ENCODE data around the gene AHRR.
"Not testable (repeated sequence)": the region's sequence is repeated elsewhere in the genome, so short reads cannot be mapped to it uniquely, and the experiment has no call there.

The AHRR gene

DNA sequence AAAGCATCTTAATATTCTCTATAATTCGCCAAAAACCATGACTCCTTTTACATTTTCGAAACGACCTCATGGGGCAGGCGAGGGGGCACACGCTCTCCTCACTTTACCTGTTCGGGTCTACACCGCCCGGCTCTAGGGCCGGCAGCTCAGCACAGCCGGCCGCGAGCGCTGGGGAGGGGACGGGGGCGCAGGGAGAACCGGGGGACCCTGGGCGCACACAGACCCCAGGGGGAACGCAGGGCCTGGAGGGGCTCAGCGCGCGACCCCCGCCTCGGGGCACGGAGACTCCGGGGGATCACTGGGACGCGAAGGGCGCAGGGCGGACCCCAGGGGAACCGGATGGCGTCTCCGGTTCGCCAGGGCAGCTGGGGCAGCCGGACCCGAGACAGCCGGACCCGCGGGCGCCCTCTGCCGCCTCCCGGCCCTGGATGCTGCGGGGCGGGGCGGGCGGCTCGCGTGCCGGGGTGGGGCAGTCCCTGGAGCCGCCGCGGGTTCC, at the start of gene AHRR:
Gene AHRR (plus strand): TSS at position 485 of the 496 bp plus-strand sequence. CDS start 22,189 bp downstream, outside the sequence.
- DNase-seq: peak in 6 of 58 donors; percentile 7 to 29 (median 18)

GRCh38 chr5:271828-272167, 49.7 kb upstream of the AHRR start:
- not testable (repeated sequence) for DNase-seq

DNA sequence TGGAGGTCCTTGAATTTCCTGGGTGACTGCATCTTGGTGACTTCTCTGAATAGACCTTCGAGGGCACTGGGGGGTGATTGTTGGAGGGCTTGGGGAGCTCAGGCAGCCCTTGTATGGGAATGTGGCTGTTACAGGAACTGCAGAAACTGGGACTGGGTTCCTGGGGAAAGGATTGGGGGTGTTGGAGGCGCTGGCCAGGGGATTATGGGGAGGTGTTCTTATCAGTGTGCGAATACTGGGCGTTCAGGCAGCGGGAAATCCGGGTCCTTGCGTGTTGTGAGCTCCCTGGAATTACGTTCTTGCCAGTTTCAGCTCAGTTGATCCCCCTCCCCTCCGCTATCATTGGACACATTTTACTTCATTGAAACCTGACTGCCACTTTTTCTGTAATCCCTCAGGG, 48.4 kb upstream of the AHRR start:
- not testable (repeated sequence) for DNase-seq

DNA sequence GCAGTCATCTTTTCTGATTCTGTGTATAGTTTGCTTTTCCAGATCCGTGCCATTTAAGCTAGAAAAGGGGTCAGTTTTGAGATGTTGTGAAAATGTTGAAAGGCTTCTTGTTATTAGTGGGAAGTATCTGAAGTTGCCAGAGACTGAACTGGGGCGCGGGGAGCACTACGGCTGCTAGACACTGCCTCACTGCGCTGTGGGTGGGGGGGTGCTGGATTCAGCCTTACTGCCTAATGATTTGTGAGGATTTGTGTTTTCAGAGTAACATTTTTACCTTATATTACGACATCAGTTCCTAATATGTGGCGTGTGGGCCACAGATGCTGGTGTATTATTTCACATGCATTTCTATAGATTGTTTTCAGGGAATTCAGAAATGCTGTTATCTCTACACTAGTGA, 48.0 kb upstream of the AHRR start:
- not testable (repeated sequence) for DNase-seq

GRCh38 chr5:274346-274745, 47.2 kb upstream of the AHRR start:
- not testable (repeated sequence) for DNase-seq

GRCh38 chr5:278646-279045, 42.9 kb upstream of the AHRR start:
- no peak for DNase-seq

- DNase-seq: not testable (repeated sequence)
Measured at GRCh38 chr5:279051-279665, 42.4 kb upstream of the AHRR start.

DNA sequence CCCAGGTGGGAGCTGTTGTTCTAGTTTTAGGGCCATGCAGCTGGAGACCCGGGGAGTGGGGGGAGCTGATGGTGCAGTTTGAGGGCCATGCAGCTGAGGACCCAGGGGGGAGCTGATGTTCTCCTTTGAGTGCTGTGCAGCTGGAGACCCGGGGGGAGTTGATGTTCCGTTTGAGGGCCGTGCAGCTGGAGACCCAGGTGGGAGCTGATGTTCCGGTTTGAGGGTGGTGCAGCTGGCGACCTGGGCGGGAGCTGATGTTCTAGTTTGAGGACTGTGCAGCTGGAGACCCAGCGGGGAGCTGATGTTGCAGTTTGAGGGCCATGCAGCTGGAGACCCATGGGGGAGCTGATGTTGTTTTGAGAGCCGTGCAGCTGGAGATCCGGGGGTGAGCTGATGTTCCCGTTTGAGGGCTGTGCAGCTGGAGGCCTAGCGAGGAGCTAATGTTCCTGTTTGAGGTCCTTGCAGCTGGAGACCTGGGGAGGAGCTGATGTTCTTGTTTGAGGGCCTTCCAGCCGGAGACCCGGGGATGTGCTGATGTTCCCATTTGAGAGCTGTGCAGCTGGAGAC, 35.4 kb upstream of the AHRR start:
- DNase-seq: no peak

GRCh38 chr5:290200-290599, 31.3 kb upstream of the AHRR start:
- not testable (repeated sequence) for DNase-seq

DNA sequence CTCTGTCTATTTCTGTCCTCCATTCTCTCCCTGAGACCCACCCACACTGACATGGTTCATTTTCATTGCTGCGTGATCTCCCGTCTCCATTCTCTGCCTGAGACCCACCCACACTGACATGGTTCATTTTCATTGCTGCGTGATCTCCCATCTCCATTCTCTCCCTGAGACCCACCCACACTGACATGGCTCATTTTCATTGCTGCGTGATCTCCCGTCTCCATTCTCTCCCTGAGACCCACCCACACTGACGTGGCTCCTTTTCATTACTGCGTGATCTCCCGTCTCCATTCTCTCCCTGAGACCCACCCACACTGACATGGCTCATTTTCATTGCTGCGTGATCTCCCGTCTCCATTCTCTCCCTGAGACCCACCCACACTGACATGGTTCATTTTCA, 30.2 kb upstream of the AHRR start:
- peak in 24 of 58 donors; percentile 3 to 80 (median 42) for DNase-seq

- DNase-seq: not testable (repeated sequence)
Measured at GRCh38 chr5:294788-295187, 26.7 kb upstream of the AHRR start.

- DNase-seq: not testable (repeated sequence)
Measured at GRCh38 chr5:296207-296606, 25.3 kb upstream of the AHRR start.

DNA sequence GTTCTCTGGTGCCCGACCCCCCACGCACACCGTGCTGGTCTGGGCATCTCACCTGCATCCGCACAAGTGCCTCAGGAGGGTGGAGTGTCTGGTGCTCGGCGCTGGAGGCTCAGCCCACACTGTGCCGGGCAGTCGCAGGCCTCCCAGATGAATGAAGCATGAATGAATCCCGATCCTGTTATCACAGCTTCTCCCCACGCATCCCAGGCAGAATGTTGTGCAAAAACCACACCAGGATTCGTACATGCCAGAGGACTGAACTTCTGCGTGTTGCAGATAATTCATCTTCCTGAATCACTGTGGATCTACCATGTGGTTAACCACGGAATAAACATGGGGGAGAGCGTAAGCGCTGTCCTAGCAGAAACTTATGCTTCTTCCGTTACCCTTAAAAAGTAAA, 24.6 kb upstream of the AHRR start:
- not testable (repeated sequence) for DNase-seq

- not testable (repeated sequence) for DNase-seq
Measured at GRCh38 chr5:297448-297847, 24.1 kb upstream of the AHRR start.

GRCh38 chr5:297991-298736, 23.4 kb upstream of the AHRR start:
- not testable (repeated sequence) for DNase-seq

DNA sequence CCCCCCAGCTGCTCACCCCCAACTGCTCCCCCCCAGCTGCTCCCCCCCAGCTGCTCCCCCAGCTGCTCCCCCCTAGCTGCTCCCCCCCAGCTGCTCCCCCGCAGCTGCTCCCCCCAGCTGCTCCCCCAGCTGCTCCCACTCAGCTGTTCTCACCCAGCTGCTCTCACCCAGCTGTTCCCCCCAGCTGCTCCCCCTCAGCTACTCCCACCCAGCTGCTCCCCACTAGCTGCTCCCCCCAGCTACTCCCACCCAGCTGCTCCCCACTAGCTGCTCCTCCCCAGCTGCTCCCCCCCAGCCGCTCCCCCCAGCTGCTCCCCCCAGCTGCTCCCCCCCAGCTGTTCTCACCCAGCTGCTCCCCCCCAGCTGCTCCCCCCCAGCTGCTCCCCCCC, 22.8 kb upstream of the AHRR start:
- no peak for DNase-seq

- DNase-seq: not testable (repeated sequence)
Measured at GRCh38 chr5:299921-300320, 21.6 kb upstream of the AHRR start.

GRCh38 chr5:300691-301435, 20.7 kb upstream of the AHRR start:
- not testable (repeated sequence) for DNase-seq

DNA sequence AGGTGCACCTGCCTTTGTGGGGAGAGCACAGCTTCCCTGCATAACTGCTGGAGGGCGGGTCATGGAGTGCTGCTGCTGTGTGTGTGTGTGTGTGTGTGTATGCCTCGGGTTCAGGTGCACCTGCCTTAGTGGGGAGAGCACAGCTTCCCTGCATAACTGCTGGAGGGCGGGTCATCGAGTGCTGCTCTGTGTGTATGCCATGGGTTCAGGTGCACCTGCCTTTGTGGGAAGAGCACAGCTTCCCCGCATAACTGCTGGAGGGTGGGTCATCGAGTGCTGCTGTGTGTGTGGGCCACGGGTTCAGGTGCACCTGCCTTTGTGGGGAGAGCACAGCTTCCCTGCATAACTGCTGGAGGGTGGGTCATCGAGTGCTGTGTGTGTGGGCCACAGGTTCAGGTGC, 19.1 kb upstream of the AHRR start:
- not testable (repeated sequence) for DNase-seq

DNA sequence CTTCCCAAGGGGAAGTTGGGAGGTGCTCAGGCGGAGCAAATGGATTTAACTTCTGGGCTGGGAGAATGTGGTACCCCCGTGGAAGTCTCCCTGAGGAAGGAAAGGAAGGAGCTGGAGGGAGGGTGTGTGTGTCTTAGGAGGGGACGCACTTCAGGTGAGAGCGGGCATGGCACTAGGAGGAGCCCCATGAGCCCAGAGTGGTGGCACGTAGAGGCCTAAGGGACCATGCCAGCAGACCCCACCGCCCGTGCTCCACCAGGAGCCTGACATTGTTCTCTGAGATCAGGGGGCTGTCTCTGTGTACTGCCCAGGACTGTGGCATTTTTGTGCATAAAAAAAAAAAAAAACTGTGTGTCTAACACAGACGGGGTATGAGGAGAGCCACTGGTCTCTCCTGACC, 18.5 kb upstream of the AHRR start:
- no peak for DNase-seq

DNA sequence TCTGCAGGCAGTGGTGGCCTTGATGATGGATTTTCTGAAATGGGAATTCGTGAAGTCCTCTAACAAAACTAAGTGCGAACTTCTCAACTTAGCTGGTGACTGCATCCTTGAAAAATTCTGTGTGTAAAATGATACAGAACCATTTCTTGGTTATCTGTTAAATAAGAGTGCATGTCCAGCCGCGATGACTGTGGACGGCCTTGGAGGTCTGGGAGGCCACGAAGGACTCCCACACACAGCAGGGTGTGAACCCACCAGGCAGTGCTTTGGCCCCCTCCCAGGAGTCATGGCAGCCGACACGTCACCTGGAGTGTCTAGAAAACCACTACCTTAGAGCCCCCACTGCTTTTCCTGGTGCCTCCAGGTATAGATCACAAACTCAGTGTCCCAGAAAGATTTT, 17.8 kb upstream of the AHRR start:
- not testable (repeated sequence) for DNase-seq

DNA sequence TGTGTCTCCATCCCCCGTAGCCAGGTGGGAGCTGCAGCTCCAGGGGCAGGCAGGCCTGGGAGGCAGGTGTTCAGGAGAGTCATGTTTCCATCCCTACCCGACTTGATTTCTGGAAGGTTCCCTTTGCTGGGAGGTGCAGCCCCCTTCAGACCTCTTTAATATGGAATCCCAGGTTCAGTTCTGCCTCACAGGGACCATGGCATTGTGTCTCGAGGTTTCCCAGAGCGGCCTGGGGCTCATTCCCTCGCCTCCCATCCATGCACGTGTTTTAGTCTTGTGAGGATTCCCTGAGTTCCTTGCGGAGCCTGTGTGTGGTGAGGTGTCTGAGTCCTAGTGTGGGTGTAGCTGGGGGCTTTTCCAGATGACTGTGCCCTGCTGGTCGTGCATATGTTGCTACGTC, 16.5 kb upstream of the AHRR start:
- no peak for DNase-seq
